Measurements from ENCODE around the gene SERGEF.

GRCh38 chr11:17883946-17884345, 128.9 kb downstream of the SERGEF start:
- TF ChIP-seq CTCF (IDR thresholded peaks at IDR 0.05) (no peak), POLR2A (IDR thresholded peaks at IDR 0.05) (no peak)
